ENCODE results near the gene HYLS1. TPM values are rescaled to one million over a fixed set of nuclear protein-coding genes. Genes with fewer than 3 reads are reported as not detected.

The HYLS1 gene
- total and polyA plus RNA-seq, 9 of the 15 experiments (the other 6 are each of a cell fraction or from before 2014, with no cell fraction given): 2.7 to 8.2 (median 4.8) TPM

DNA sequence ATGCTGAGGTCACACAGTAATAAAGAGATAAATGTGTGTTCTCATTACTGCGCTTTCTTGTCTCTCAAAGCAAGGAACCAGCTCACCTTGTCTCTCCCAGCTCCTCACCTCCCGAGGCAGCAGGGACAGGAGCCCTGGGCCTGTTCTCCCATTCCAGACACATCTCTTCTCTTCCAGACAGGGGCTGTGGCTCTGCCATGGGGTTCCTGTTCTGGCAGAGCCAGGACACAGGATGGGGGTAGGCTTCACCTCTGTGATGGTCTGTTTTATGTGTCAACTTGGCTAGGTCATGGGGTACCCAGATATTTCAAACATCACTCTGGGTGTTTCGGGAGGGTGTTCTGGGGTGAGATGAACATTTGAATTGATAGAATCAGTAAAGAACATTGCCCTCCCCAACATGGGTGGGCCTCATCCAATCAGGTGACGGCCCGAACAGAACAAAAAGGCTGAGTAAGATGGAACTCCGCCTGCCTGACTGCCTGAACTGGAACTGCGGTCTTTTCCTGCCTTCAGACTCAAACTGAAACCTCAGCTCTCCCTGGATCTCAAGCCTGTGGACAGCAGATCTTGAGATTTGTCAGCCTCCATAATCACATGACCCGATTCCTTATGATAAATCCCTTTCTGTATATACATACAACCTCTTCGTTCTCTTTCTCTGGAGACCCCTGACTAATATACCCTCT, 56.3 kb downstream of the HYLS1 start:
- FAIRE-seq (no peak), ATAC-seq (no peak), DNase-seq (ENCODE audit: extremely low read depth in 1 of 4, low spot score in 3 of 4) (no peak)
- Histone ChIP-seq H3K79me2 (ENCODE audit: control insufficient read depth, insufficient read depth, low read length) (no peaks in the 10 kb centered on the region), H3K9ac (ENCODE audit: insufficient read depth in 1 of 2, low read depth in 2 of 2, low read length in 2 of 2) (no peak overlapping the region), H3K36me3 (ENCODE audit: control insufficient read depth, insufficient read depth, low read length) (no peaks in the 10 kb centered on the region), H3K9me1 (ENCODE audit: control insufficient read depth, insufficient read depth, low read length) (no peaks in the 10 kb centered on the region), H2AFZ (ENCODE audit: low read depth, low read length) (no peak overlapping the region), H3K4me3 (no peak overlapping the region), H4K20me1 (replicated peaks; ENCODE audit: control insufficient read depth, insufficient read depth, low read length) (peaks cover 5% of the 10 kb centered on the region), H3K4me2 (ENCODE audit: insufficient read depth, low read length) (no peak overlapping the region), H3K27me3 (ENCODE audit: control insufficient read depth in 2 of 2, insufficient read depth in 2 of 2, low read length in 2 of 2) (peaks cover 23 to 65% of the 10 kb centered on the region in 2 experiments), H3K4me1 (replicated peaks in 1 of 2; ENCODE audit: control insufficient read depth in 2 of 2, insufficient read depth in 2 of 2, low read length in 2 of 2) (peaks cover 2 to 20% of the 10 kb centered on the region in 2 experiments; a peak in 3 of 5 replicates), H3K9me3 (replicated peaks; ENCODE audit: control insufficient read depth, insufficient read depth, low read depth, low read length) (no peaks in the 10 kb centered on the region), H3K27ac (ENCODE audit: extremely low read depth, low read depth, low read length) (no peak overlapping the region)
- TF ChIP-seq GTF2E2 (tag; IDR thresholded peaks at IDR 0.05) (no peak), ZNF134 (CRISPR knock-in tag; conservative IDR thresholded peaks at IDR 0.05) (peak; percentile 99), CCAR2 (IDR thresholded peaks at IDR 0.05; ENCODE audit: low read depth, low read length) (no peak), RFX1 (IDR thresholded peaks at IDR 0.05) (no peak), IFI16 (CRISPR knock-in tag; IDR thresholded peaks at IDR 0.05) (no peak), BRF1 (IDR thresholded peaks at IDR 0.05; ENCODE audit: borderline replicate concordance, extremely low read depth, insufficient read length) (no peak), HMG20A (CRISPR knock-in tag; conservative IDR thresholded peaks at IDR 0.05) (no peak), SMAD3 (CRISPR knock-in tag; conservative IDR thresholded peaks at IDR 0.05) (no peak)
- TF ChIP-seq, protein P1, sequence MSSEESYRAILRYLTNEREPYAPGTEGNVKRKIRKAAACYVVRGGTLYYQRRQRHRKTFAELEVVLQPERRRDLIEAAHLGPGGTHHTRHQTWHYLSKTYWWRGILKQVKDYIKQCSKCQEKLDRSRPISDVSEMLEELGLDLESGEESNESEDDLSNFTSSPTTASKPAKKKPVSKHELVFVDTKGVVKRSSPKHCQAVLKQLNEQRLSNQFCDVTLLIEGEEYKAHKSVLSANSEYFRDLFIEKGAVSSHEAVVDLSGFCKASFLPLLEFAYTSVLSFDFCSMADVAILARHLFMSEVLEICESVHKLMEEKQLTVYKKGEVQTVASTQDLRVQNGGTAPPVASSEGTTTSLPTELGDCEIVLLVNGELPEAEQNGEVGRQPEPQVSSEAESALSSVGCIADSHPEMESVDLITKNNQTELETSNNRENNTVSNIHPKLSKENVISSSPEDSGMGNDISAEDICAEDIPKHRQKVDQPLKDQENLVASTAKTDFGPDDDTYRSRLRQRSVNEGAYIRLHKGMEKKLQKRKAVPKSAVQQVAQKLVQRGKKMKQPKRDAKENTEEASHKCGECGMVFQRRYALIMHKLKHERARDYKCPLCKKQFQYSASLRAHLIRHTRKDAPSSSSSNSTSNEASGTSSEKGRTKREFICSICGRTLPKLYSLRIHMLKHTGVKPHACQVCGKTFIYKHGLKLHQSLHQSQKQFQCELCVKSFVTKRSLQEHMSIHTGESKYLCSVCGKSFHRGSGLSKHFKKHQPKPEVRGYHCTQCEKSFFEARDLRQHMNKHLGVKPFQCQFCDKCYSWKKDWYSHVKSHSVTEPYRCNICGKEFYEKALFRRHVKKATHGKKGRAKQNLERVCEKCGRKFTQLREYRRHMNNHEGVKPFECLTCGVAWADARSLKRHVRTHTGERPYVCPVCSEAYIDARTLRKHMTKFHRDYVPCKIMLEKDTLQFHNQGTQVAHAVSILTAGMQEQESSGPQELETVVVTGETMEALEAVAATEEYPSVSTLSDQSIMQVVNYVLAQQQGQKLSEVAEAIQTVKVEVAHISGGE (CRISPR knock-in tag; IDR thresholded peaks at IDR 0.05): no peak
- TF ChIP-seq, protein P2, sequence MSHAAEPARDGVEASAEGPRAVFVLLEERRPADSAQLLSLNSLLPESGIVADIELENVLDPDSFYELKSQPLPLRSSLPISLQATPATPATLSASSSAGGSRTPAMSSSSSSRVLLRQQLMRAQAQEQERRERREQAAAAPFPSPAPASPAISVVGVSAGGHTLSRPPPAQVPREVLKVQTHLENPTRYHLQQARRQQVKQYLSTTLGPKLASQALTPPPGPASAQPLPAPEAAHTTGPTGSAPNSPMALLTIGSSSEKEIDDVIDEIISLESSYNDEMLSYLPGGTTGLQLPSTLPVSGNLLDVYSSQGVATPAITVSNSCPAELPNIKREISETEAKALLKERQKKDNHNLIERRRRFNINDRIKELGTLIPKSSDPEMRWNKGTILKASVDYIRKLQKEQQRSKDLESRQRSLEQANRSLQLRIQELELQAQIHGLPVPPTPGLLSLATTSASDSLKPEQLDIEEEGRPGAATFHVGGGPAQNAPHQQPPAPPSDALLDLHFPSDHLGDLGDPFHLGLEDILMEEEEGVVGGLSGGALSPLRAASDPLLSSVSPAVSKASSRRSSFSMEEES (CRISPR knock-in tag; IDR thresholded peaks at IDR 0.05): peak; percentile 56
- ChIA-PET CTCF (ENCODE audit: low intra/inter-chr PET ratio) (no interaction called here), POLR2A (no interaction called here)
- WGBS (ENCODE audit: insufficient coverage, low coverage, missing lambda C conversion rate): 16% methylated on average over 9 of the region's 9 CpGs
- in situ Hi-C loops (cut with MboI): no loop called here
- intact Hi-C loops (cut with micrococcal nuclease): loop anchor here (5.0 kb wide), 1 partner anchor 248 kb away; no protein-coding TSS in a partner anchor
- BruUV-seq (replicated peaks): no TSS peak

Measured in K562 (cell line).